GM18951 (cell line): Measurements from ENCODE around the gene DRD5.
"Not testable (repeated sequence)": the region's sequence is repeated elsewhere in the genome, so short reads cannot be mapped to it uniquely, and the experiment has no call there.

Experiments used
- POLR2A ChIP-seq: IDR thresholded peaks from 4 replicates; pipeline ENCODE4 v1.6.1; 2011; ENCODE audit warnings: mild to moderate bottlenecking; ENCODE audit not compliant: insufficient read length, insufficient read depth; ENCODE audit errors: extremely low read depth
- in situ Hi-C: fragments of 300-500 bp; cut with MboI; formaldehyde crosslinking; loops from one replicate; pipeline ENCODE4 v1.12.0; 2022; ENCODE audit warnings: low sequenced_read_pairs, mixed read lengths, inconsistent platforms; ENCODE audit not compliant: unreplicated experiment

The DRD5 gene

DNA sequence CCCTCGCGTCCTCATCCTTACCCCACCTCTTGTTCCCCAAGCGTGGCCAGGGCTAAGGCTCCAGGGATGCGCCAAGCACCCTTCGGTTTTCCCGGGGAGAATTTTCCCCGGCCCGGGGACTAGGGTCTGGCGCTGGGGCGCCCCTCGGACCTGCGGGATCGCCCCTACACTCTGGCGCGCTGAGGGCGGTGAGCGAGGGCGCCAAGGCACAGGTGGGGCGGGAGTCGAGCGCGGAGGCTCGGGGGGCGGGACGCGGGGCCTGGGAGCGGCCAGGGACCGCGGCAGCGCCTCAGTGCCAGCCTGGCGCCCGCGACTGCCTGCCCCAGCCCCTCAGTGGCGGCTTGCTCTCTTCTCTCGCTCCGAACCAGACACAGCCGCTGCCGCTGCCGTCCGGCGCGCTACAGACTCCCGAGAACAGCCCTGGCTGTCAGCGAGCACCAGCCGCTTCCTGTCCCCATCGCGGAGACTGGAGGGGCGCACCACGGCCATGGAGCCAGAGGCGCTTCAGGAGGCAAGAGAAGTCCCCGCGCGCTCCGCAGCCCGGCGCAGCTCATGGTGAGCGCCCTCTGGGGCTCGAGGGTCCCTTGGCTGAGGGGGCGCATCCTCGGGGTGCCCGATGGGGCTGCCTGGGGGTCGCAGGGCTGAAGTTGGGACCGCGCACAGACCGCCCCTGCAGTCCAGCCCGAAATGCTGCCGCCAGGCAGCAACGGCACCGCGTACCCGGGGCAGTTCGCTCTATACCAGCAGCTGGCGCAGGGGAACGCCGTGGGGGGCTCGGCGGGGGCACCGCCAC is at the start of gene DRD5:
DRD5 (plus strand) TSS at position 292 of the 793 bp plus-strand sequence; CDS start at position 688, 396 bp downstream.
- in situ Hi-C loops: no loop called here
- no peak for TF ChIP-seq POLR2A

DNA sequence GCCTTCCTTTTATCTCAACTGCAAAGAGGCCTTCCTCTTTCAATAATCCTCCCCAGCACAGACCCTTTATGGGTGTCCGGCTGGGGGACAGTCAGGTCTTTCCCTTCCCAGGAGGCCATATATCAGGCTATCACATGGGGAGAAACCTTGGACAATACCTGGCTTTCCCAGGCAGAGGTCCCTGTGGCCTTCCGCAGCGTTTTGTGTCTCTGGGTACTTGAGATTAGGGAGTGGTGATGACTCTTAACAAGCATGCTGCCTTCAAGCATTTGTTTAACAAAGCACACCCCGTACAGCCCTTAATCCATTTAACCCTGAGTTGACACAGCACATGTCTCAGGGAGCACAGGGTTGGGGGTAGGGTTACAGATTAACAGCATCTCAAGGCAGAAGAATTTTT is 49.2 kb upstream of the DRD5 start:
- in situ Hi-C loops: not testable (repeated sequence)

- no peak for TF ChIP-seq POLR2A
- in situ Hi-C loops: no loop called here
Measured at GRCh38 chr4:9735515-9735914, 45.9 kb upstream of the DRD5 start.

DNA sequence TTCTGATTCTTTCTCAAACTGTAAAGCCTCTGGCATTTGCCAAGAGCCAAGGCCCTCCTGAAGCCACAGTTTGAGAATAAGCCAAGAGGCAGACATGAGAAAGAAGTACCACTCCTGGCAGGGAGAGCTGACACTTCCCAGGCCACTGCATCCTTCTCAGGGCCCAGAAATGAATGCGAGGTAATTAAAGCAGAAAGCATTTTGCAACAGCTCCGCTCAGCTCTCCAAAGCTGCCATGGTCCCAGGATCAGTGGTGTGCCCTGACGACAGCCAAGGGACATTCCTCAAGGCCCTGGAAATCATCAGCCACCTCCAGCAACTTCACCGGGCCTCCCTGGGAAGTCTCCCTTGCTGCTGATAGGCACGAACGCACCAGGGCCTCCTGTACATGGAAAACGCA is 44.2 kb upstream of the DRD5 start:
- in situ Hi-C loops: not testable (repeated sequence)

DNA sequence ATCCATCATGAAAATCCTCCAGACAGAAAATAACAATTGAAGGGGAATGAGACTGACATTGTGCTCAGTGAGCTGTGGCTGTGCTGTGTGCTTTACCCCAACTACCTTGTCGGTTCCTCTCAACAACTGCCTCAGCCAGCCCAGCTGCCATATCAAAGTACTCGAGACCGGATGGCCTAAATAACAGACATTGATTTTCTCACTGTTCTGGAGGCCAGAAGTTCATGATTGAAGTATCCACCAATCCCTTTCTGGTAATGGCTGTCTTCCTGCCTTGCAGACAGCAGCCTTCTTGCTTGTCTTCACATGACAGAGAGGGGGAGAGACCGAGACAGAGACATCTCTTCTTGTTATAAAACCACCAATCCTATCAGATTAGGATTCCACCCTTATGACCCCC is 37.6 kb upstream of the DRD5 start:
- in situ Hi-C loops: not testable (repeated sequence)

GRCh38 chr4:9745782-9746181 is 35.7 kb upstream of the DRD5 start:
- no peak for TF ChIP-seq POLR2A
- in situ Hi-C loops: no loop called here

DNA sequence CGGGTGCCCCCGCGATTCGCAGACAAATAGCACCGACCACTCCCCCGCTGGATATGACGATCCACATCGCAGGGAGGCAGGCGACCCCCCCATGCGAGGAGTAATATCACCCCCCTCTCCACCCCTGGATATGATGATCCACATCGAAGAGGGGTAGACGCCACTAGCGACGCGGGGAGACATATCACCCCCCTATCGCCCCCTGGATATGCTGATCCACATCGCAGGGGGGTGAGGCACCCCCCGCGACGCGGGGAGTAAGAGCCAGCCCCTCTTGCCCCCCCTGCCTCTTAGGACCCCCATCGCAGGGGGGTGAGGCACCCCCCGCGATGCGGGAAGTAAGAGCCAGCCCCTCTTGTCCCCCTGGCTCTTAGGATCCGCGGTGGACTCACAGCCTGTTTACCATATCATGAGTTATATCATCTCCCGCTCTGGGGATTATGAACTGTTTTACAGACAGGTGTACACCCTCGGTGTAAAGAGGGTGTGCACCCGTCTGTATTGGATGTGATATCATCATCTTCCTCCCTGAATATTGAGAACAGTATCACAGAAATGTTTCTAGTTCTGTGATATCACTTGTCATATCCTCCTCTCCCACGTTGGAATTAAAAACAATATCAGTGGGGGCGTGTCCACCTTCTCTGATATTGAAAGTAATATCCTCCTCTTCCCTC is 22.7 kb upstream of the DRD5 start:
- in situ Hi-C loops: no loop called here
- TF ChIP-seq POLR2A: no peak

- TF ChIP-seq POLR2A: no peak
- in situ Hi-C loops: loop anchor here (5.0 kb wide), 1 partner anchor 254 kb away; no protein-coding TSS in a partner anchor
Measured at GRCh38 chr4:9762823-9763475, 18.5 kb upstream of the DRD5 start.

GRCh38 chr4:9764155-9764696 is 17.2 kb upstream of the DRD5 start:
- in situ Hi-C loops: loop anchor here (5.0 kb wide), 1 partner anchor 253 kb away; no protein-coding TSS in a partner anchor
- no peak for TF ChIP-seq POLR2A

- in situ Hi-C loops: no loop called here
- TF ChIP-seq POLR2A: no peak
Measured at GRCh38 chr4:9765091-9765490, 16.3 kb upstream of the DRD5 start.

DNA sequence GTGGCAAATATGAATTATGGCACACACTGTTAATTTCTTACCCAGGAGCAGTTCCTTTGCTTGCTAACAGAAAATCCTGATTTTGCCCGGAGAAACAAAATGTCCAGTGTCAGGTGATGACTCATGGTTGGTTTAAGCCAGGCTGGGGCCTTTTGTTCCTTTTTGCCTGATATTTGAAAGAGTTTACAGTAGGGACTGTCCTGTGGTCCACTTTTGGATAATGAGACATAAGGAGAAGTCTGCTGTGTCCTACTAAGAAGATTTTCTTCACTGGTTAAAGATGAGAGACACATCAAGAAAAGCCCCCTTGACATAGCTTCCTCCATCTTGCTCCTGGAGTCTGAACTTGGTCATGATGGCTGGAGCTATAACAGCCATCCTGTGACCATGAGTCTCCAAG is 12.1 kb upstream of the DRD5 start:
- in situ Hi-C loops: no loop called here
- TF ChIP-seq POLR2A: no peak

DNA sequence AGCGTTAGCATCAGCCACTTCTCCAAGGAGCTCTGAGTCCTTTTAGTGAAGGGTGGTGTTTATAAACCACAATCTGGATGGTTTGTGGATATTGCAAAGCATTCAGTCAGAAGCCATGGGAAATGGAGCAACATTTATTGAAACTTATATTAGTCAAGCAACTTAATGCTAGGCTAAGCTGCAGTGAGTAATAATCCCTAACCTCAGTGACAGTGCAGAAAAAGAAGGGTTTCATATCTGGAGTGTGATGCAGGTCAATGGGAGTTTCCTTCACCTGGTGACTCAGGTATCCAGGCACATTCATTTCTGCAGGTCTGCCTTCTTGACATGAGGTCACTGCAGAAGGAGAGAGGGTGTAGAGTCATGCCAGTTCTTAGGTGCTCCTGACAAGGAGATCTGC is 10.4 kb upstream of the DRD5 start:
- in situ Hi-C loops: no loop called here
- TF ChIP-seq POLR2A: no peak

GRCh38 chr4:9773471-9773870 is 8.0 kb upstream of the DRD5 start:
- in situ Hi-C loops: no loop called here
- TF ChIP-seq POLR2A: no peak

GRCh38 chr4:9782136-9782436 is 652 bp downstream of the DRD5 start:
- TF ChIP-seq POLR2A: no peak

DNA sequence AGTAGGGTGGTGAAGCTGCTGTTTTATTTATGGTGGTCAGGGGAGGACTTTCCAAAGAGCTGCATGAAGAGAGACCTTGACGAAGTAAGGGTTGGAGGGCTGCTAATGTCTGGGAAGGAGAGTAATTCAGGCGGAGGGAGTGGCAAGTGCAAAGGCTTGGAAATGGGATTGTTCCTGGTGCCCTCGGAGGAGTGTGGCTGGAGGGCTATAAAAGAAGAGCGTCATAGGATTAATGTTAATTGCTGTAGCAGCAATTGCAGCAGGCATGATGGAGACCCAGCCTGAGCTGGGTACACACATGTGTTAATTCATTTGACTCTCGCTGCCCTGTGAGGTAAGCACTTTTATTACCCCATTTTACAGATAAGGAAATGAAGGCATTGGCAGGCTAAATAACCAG is 4.5 kb downstream of the DRD5 start:
- in situ Hi-C loops: not testable (repeated sequence)

More at GRCh38 chr4:9782136-9782436, 652 bp downstream of the DRD5 start:
- in situ Hi-C loops: no loop called here
